Activated T-cell treated with anti-CD3 and anti-CD28 coated beads, Interleukin-2, amount 50 U/mL, for 72 hours (primary cell): Measurements from ENCODE around the gene PRDM5. TPM values are rescaled to one million over a fixed set of nuclear protein-coding genes. Genes with fewer than 3 reads are reported as not detected.

Source experiments
- ATAC-seq, 2 donors: fragments of 150-1000 bp; cut with Tn5 transposase; replicated peaks in 1 of 2; 2 replicates each; pipeline ENCODE4 v1.10.0; 2021; ENCODE audit warnings: moderate library complexity in 2 of 2, mild to moderate bottlenecking in 1 of 2
- DNase-seq, 2 donors: peaks; one replicate each; pipeline ENCODE4 v3.0.0; 2021 to 2022; ENCODE audit warnings: mixed read lengths in 1 of 2
- H3K27ac Mint-ChIP-seq: one replicate; pipeline ENCODE4 v1.8.0; 2022; ENCODE audit warnings: mild to moderate bottlenecking, moderate library complexity, mixed read lengths
- H3K27me3 Mint-ChIP-seq: one replicate; pipeline ENCODE4 v1.8.0; 2022; ENCODE audit warnings: low read depth, mixed read lengths
- H3K36me3 Mint-ChIP-seq, 2 donors: one replicate each; pipeline ENCODE4 v1.8.0; 2022; ENCODE audit warnings: mixed read lengths in 2 of 2, mild to moderate bottlenecking in 1 of 2; ENCODE audit not compliant: insufficient read depth in 2 of 2
- H3K4me1 Mint-ChIP-seq: one replicate; pipeline ENCODE4 v1.8.0; 2022; ENCODE audit warnings: low read depth, mixed read lengths
- H3K4me3 Mint-ChIP-seq, 2 donors: one replicate each; pipeline ENCODE4 v1.8.0; 2022; ENCODE audit warnings: mild to moderate bottlenecking in 2 of 2, mixed read lengths in 2 of 2, moderate library complexity in 2 of 2
- H3K9me3 Mint-ChIP-seq, 2 donors: one replicate each; pipeline ENCODE4 v1.8.0; 2022; ENCODE audit warnings: mixed read lengths in 2 of 2
- total RNA-seq, 2 donors: library from RNA; stranded (reverse); gene quantifications; one replicate each; pipeline ENCODE4 v1.2.3, GENCODE V29; 2022

The PRDM5 gene
- total RNA-seq, 2 donors from 2014 or later = 0.35 to 0.60 TPM

- ATAC-seq = no peak
- Mint-ChIP-seq H3K36me3 (no peaks in the 10 kb centered on the region), H3K4me3 (no peak overlapping the region), H3K4me1 (peaks cover 31% of the 10 kb centered on the region), H3K9me3 (no peaks in the 10 kb centered on the region), H3K27ac (no peak overlapping the region), H3K27me3 (peaks cover 10% of the 10 kb centered on the region)
- no peak for DNase-seq
Measured at GRCh38 chr4:120842031-120842430, 80.5 kb downstream of the PRDM5 start.

GRCh38 chr4:120841580-120841979, 80.9 kb downstream of the PRDM5 start:
- Mint-ChIP-seq H3K4me3 (no peak overlapping the region), H3K4me1 (peaks cover 27% of the 10 kb centered on the region), H3K36me3 (no peaks in the 10 kb centered on the region), H3K9me3 (no peaks in the 10 kb centered on the region), H3K27me3 (peaks cover 10% of the 10 kb centered on the region), H3K27ac (no peak overlapping the region)
- DNase-seq (no peak), ATAC-seq (no peak)

- Mint-ChIP-seq H3K4me1 (peaks cover 16% of the 10 kb centered on the region), H3K36me3 (peaks cover 0 to 2% of the 10 kb centered on the region in 2 donors), H3K4me3 (no peak overlapping the region), H3K27me3 (peaks cover 10% of the 10 kb centered on the region), H3K27ac (no peak overlapping the region), H3K9me3 (no peaks in the 10 kb centered on the region)
- DNase-seq = no peak
- no peak for ATAC-seq
Measured at GRCh38 chr4:120839974-120840751, 82.4 kb downstream of the PRDM5 start.

GRCh38 chr4:120839334-120839973, 83.1 kb downstream of the PRDM5 start:
- H3K27ac Mint-ChIP-seq = no peak overlapping the region
- H3K9me3 Mint-ChIP-seq = no peaks in the 10 kb centered on the region
- H3K4me1 Mint-ChIP-seq = peaks cover 9% of the 10 kb centered on the region
- H3K4me3 Mint-ChIP-seq = no peak overlapping the region
- DNase-seq (no peak), ATAC-seq (no peak)
- peaks cover 2 to 4% of the 10 kb centered on the region in 2 donors for H3K36me3 Mint-ChIP-seq
- peaks cover 10% of the 10 kb centered on the region for H3K27me3 Mint-ChIP-seq

- Mint-ChIP-seq H3K4me1 (peaks cover 2% of the 10 kb centered on the region), H3K36me3 (peaks cover 2 to 4% of the 10 kb centered on the region in 2 donors), H3K9me3 (no peaks in the 10 kb centered on the region), H3K4me3 (no peak overlapping the region), H3K27ac (no peak overlapping the region), H3K27me3 (peaks cover 10% of the 10 kb centered on the region)
- DNase-seq = no peak
- no peak for ATAC-seq
Measured at GRCh38 chr4:120838784-120839183, 83.7 kb downstream of the PRDM5 start.

GRCh38 chr4:120837656-120838055, 84.9 kb downstream of the PRDM5 start:
- no peak overlapping the region for H3K27ac Mint-ChIP-seq
- peaks cover 2 to 10% of the 10 kb centered on the region in 2 donors for H3K36me3 Mint-ChIP-seq

GRCh38 chr4:120835342-120835741, 87.2 kb downstream of the PRDM5 start:
- H3K36me3 Mint-ChIP-seq = peaks cover 2 to 10% of the 10 kb centered on the region in 2 donors
- no peaks in the 10 kb centered on the region for H3K9me3 Mint-ChIP-seq
- no peak overlapping the region for H3K27ac Mint-ChIP-seq
- DNase-seq = no peak
- H3K27me3 Mint-ChIP-seq = peaks cover 10% of the 10 kb centered on the region
- no peak for ATAC-seq
- no peaks in the 10 kb centered on the region for H3K4me1 Mint-ChIP-seq
- no peak overlapping the region for H3K4me3 Mint-ChIP-seq

More at GRCh38 chr4:120837656-120838055, 84.9 kb downstream of the PRDM5 start:
- DNase-seq (no peak), ATAC-seq (no peak)
- H3K4me1 Mint-ChIP-seq = no peaks in the 10 kb centered on the region
- no peaks in the 10 kb centered on the region for H3K9me3 Mint-ChIP-seq
- H3K4me3 Mint-ChIP-seq = no peak overlapping the region
- peaks cover 10% of the 10 kb centered on the region for H3K27me3 Mint-ChIP-seq

- no peaks in the 10 kb centered on the region for H3K9me3 Mint-ChIP-seq
- DNase-seq (no peak), ATAC-seq (no peak)
- H3K4me3 Mint-ChIP-seq = no peak overlapping the region
- H3K27me3 Mint-ChIP-seq = peaks cover 19% of the 10 kb centered on the region
- H3K27ac Mint-ChIP-seq = no peak overlapping the region
- H3K36me3 Mint-ChIP-seq = peaks cover 0 to 10% of the 10 kb centered on the region in 2 donors
- H3K4me1 Mint-ChIP-seq = no peaks in the 10 kb centered on the region
Measured at GRCh38 chr4:120830204-120830603, 92.3 kb downstream of the PRDM5 start.

GRCh38 chr4:120829113-120829831, 93.3 kb downstream of the PRDM5 start:
- Mint-ChIP-seq H3K4me1 (no peaks in the 10 kb centered on the region), H3K4me3 (no peak overlapping the region), H3K27me3 (peaks cover 19% of the 10 kb centered on the region), H3K27ac (no peak overlapping the region), H3K9me3 (no peaks in the 10 kb centered on the region), H3K36me3 (peaks cover 0 to 6% of the 10 kb centered on the region in 2 donors)
- DNase-seq = no peak
- ATAC-seq = no peak

- no peak overlapping the region for H3K4me3 Mint-ChIP-seq
- no peaks in the 10 kb centered on the region for H3K9me3 Mint-ChIP-seq
- no peaks in the 10 kb centered on the region for H3K36me3 Mint-ChIP-seq
- H3K4me1 Mint-ChIP-seq = no peaks in the 10 kb centered on the region
- no peak for ATAC-seq
- H3K27ac Mint-ChIP-seq = no peak overlapping the region
- DNase-seq = no peak
- peaks cover 22% of the 10 kb centered on the region for H3K27me3 Mint-ChIP-seq
Measured at GRCh38 chr4:120826853-120827252, 95.7 kb downstream of the PRDM5 start.

- Mint-ChIP-seq H3K27me3 (peaks cover 27% of the 10 kb centered on the region), H3K4me3 (no peak overlapping the region), H3K27ac (no peak overlapping the region), H3K4me1 (no peaks in the 10 kb centered on the region), H3K36me3 (no peaks in the 10 kb centered on the region), H3K9me3 (no peaks in the 10 kb centered on the region)
- DNase-seq (no peak), ATAC-seq (no peak)
Measured at GRCh38 chr4:120826449-120826848, 96.1 kb downstream of the PRDM5 start.

GRCh38 chr4:120824946-120825345, 97.6 kb downstream of the PRDM5 start:
- Mint-ChIP-seq H3K4me1 (peaks cover 2% of the 10 kb centered on the region), H3K27ac (no peak overlapping the region), H3K27me3 (peaks cover 32% of the 10 kb centered on the region), H3K36me3 (no peaks in the 10 kb centered on the region), H3K9me3 (no peaks in the 10 kb centered on the region), H3K4me3 (no peak overlapping the region)
- ATAC-seq (no peak), DNase-seq (no peak)

GRCh38 chr4:120821977-120822376, 100.5 kb downstream of the PRDM5 start:
- Mint-ChIP-seq H3K4me1 (peaks cover 8% of the 10 kb centered on the region), H3K9me3 (no peaks in the 10 kb centered on the region), H3K27ac (no peak overlapping the region), H3K4me3 (no peak overlapping the region), H3K27me3 (peaks cover 21% of the 10 kb centered on the region), H3K36me3 (no peaks in the 10 kb centered on the region)
- ATAC-seq = no peak
- DNase-seq = no peak
